Mesangial cell (primary cell): ENCODE measurements around the gene LRRC46. TPM values are rescaled to one million over a fixed set of nuclear protein-coding genes. Genes with fewer than 3 reads are reported as not detected.

Source experiments
- total RNA-seq: library from RNA; depleted of rRNA; stranded (reverse); fragments of >200 nt; gene quantifications from 2 replicates; pipeline ENCODE4 v1.2.3, GENCODE V29; 2015

Gene LRRC46, protein sequence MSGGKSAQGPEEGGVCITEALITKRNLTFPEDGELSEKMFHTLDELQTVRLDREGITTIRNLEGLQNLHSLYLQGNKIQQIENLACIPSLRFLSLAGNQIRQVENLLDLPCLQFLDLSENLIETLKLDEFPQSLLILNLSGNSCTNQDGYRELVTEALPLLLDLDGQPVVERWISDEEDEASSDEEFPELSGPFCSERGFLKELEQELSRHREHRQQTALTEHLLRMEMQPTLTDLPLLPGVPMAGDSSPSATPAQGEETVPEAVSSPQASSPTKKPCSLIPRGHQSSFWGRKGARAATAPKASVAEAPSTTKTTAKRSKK
- total RNA-seq = 0.16 TPM in 1 of 2 replicates, not detected in the other

DNA sequence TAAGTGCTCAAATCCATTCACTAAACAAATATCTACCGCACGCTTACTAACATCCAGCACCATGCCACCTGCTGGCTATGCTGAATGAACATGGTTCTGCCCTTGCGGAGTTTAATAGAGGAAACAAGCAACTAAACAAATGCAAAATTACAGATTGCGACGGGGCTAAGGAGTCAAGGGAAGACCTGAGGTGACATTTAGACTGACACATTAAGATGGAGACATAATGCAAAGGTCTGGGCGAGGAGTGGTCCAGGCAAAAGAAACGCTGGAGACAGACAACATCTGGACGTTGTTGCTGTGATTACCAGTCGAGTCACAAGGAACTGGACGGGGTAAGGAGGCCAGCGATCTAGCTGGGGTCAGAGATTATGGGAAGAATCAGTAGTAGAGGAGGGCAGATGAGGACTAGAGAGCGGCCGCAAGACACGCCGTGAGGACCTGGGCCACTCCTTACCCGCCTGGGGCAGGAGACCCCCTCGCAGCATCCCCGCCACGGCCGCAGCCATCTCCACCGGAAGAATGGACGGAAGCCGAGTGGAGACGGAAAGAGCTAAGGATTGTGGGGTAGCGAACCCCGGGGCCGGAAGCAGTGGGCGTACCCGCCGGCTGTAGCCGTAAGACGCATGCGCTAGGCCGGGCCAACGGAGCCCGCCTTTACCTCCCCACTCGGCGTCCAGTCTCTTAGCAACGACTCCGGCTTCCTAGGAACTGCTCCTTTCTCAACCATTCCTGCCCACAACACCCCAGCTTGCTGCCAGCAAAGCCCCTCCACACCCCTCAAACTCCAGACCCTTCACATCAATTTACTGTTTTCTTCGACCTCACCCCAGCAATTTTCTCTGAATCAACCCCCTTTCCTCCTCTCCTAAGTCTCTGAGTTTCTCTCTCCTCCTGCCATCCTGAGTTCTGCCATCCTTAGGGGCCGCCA is at the start of gene LRRC46, which contains the start of gene MRPL10:
Gene LRRC46, plus strand, starts transcription at position 668 of the 931 bp plus-strand sequence. CDS start 320 bp downstream, outside the sequence.
Gene MRPL10, minus strand, starts transcription at position 539 of the 931 bp plus-strand sequence. Its CDS starts 30 bp downstream, at position 509.

DNA sequence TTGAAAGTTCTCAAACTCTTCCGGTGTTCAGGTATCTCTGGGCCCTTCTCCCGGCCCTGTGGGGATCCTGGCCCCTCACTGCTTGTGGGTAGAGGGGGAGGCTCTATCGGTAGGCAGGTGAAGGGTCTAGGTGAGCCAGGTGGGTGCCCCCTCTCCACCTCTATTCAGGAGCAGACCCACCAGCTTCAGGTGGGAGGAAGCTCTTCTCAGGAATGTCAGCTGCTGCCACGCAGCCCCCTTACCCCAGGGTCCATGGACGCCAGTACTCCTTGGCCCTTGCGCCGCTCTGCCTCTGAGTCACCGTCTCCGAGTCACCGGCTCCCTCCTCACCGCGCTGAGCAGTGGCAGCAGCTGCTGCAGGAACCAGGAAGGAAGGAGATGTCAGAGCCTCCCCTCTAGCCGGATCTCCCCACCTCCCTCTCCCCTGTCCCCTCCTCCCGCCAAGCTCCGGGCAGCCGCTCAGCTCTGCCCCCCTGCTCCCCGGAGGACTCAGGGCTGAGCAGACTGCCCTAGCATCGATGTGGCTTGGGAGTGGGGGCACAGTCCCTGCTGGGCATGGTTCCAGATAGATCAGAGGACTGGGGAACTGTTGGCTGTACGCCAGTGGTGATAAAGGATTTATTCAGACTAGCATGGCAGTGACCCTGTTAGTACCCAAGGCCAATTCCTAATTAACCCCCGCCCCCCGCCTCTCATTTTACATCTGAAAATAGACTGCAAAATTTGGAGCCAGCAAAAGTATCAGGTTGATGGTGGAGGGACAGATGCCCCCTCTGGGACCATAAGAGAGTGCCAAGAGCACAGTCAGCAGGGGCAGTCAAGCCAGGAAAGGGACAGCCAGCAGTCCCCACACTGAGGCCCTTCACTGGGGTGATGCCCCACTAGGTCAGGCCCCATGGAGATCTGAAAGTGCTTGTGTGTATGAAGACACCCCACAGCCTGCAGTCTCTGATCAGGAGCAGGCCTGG is 9.8 kb upstream of the LRRC46 start, which contains the start of gene OSBPL7:
Gene OSBPL7, minus strand, starts transcription at position 371 of the 968 bp plus-strand sequence. CDS start 1,516 bp downstream, outside the sequence.

DNA sequence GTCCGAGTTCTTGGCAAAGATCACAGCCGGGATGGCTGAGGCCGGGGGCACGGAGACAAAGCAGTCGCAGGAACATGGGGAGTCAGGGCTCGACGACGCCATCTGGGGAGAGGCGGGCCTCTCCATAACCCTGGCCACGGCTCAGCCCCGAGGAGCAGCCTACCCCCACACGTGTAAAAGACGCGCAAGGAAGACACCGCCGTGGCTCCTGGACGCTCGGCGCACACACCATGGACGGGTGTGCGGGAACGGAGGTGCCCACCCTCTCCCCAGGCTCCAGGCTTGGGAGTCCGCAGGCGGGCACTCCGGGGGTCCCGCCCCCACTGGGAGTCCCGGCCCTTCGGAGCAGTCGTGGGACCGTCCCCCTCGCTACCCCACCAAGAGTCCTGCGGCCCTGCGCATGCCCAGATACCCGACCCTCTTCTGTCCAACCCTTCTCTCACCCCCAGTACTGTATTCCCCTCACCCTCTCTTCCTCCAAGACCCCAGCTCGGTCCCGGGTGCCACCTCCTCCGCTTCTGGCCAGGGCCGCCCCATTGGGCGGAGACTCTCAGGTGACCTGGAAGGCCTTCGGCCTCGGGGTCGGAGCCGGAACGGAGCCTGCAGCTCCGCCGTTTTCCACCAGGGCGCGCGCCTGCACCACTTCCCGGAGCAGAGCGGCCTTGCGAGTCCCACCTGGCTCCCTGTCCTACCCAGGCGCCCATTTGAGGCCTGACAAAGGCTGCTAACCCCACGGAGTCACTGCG is 9.4 kb downstream of the LRRC46 start, which contains the start of gene SCRN2:
Gene SCRN2, minus strand, starts transcription at position 532 of the 746 bp plus-strand sequence. Its CDS starts 430 bp downstream, at position 102.

DNA sequence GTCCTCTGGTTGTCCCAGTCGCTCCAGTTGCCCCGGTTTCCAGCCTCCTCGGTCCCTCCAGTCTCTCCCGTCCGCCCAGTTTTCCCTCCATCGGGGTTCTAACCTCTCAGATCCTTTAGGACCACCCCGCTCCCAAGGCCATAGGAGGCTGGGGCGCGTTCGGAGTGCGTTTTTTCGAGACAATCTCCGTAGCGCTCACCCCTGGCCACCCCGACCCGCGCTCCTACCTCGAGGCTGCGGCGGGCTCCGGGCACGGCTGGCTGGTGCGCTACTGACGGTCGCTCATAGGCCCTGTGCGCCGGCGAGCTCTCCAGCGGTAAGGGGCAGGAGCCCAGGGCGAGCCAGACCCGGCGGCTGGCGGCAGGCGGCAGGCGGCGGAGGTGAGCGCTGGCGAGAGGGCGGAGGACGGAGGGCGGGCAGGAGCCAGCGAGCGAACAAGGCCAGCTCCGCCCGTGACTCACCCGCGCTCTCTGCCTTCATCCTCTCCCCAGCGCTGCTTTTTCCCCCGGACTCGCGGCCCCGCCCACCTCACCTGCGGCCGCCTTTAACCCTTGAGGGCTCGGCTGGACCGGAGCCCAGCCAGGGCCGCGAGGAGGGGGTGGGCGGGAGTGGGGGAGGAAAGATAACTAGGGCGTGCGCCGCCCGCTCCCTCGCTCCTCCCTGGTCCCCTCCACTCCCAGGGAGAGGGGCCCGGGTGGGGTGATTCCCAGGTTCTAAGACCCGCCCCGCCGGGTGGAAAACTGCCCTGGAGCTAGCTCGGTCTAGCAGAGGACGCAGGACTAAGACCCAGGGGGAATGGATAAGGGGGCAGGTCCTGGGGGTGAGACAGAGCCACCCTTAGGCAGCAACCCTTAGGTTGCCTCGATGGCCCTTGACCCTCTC is 19.5 kb downstream of the LRRC46 start, which contains the start of gene SP6:
Gene SP6, minus strand, starts transcription at position 472 of the 882 bp plus-strand sequence. CDS start 2,734 bp downstream, outside the sequence.

Other genes starting within 250 kb of the LRRC46 start
- gene KPNB1, start 181.8 kb upstream of the LRRC46 start, total RNA-seq = 157 and 362 TPM in 2 replicates
- gene TBKBP1, start 137.5 kb upstream of the LRRC46 start, total RNA-seq = 1.8 and 8.9 TPM in 2 replicates
- not detected in 2 replicates for gene TBX21, start 98.4 kb upstream of the LRRC46 start, total RNA-seq
- 5.2 and 18.1 TPM in 2 replicates for gene OSBPL7, start 9.9 kb upstream of the LRRC46 start, total RNA-seq
- 51.2 and 95.3 TPM in 2 replicates for gene MRPL10, start 129 bp upstream of the LRRC46 start, total RNA-seq
- 23.6 and 46.4 TPM in 2 replicates for gene SCRN2, start 9.6 kb downstream of the LRRC46 start, total RNA-seq
- 0.38 and 0.65 TPM in 2 replicates for gene SP6, start 19.5 kb downstream of the LRRC46 start, total RNA-seq
- gene SP2, start 64.6 kb downstream of the LRRC46 start, total RNA-seq = 4.9 and 6.0 TPM in 2 replicates
- 23.1 and 33.1 TPM in 2 replicates for gene PNPO, start 109.9 kb downstream of the LRRC46 start, total RNA-seq
- gene PRR15L, start 126.2 kb downstream of the LRRC46 start, total RNA-seq = 1.3 TPM in 1 of 2 replicates, not detected in the other
- gene CDK5RAP3, start 139.4 kb downstream of the LRRC46 start, total RNA-seq = 63.2 and 66.2 TPM in 2 replicates
- gene COPZ2, start 206.1 kb downstream of the LRRC46 start, total RNA-seq = 10.6 and 23.1 TPM in 2 replicates
- 129 and 133 TPM in 2 replicates for gene NFE2L1, start 216.7 kb downstream of the LRRC46 start, total RNA-seq